HG03196 (cell line): Measurements from ENCODE around the gene DNAH8.
"Not testable (repeated sequence)": the region's sequence is repeated elsewhere in the genome, so short reads cannot be mapped to it uniquely, and the experiment has no call there.

Experiments used
- ATAC-seq: cut with Tn5 transposase; IDR thresholded peaks from one replicate; pipeline ENCODE4 v1.9.1; 2021; ENCODE audit not compliant: unreplicated experiment

The DNAH8 gene

GRCh38 chr6:38831865-38832264 is 116.8 kb downstream of the DNAH8 start:
- no peak for ATAC-seq

- ATAC-seq = no peak
Measured at GRCh38 chr6:38833320-38833719, 118.2 kb downstream of the DNAH8 start.

GRCh38 chr6:38836585-38836984 is 121.5 kb downstream of the DNAH8 start:
- ATAC-seq = no peak

- no peak for ATAC-seq
Measured at GRCh38 chr6:38837101-38837500, 122.0 kb downstream of the DNAH8 start.

GRCh38 chr6:38843798-38844197 is 128.7 kb downstream of the DNAH8 start:
- no peak for ATAC-seq

GRCh38 chr6:38845931-38846330 is 130.8 kb downstream of the DNAH8 start:
- ATAC-seq = no peak

- ATAC-seq = no peak
Measured at GRCh38 chr6:38846361-38846760, 131.2 kb downstream of the DNAH8 start.

GRCh38 chr6:38846844-38847243 is 131.7 kb downstream of the DNAH8 start:
- no peak for ATAC-seq

- no peak for ATAC-seq
Measured at GRCh38 chr6:38847497-38847896, 132.4 kb downstream of the DNAH8 start.

GRCh38 chr6:38848760-38849159 is 133.6 kb downstream of the DNAH8 start:
- no peak for ATAC-seq

GRCh38 chr6:38852215-38852614 is 137.1 kb downstream of the DNAH8 start:
- ATAC-seq = no peak

- ATAC-seq = no peak
Measured at GRCh38 chr6:38853236-38853635, 138.1 kb downstream of the DNAH8 start.

- no peak for ATAC-seq
Measured at GRCh38 chr6:38856492-38856891, 141.4 kb downstream of the DNAH8 start.

GRCh38 chr6:38857815-38858214 is 142.7 kb downstream of the DNAH8 start:
- no peak for ATAC-seq

- no peak for ATAC-seq
Measured at GRCh38 chr6:38860041-38860440, 144.9 kb downstream of the DNAH8 start.

- ATAC-seq = no peak
Measured at GRCh38 chr6:38861926-38862401, 146.9 kb downstream of the DNAH8 start.

GRCh38 chr6:38865521-38866174 is 150.5 kb downstream of the DNAH8 start:
- no peak for ATAC-seq

GRCh38 chr6:38867726-38868125 is 152.6 kb downstream of the DNAH8 start:
- no peak for ATAC-seq

- ATAC-seq = no peak
Measured at GRCh38 chr6:38871741-38872568, 156.8 kb downstream of the DNAH8 start.

- ATAC-seq = no peak
Measured at GRCh38 chr6:38873001-38873400, 157.9 kb downstream of the DNAH8 start.

- ATAC-seq = not testable (repeated sequence)
Measured at GRCh38 chr6:38873816-38874215, 158.7 kb downstream of the DNAH8 start.

GRCh38 chr6:38876475-38876874 is 161.4 kb downstream of the DNAH8 start:
- ATAC-seq = no peak
